NCI-H1048 (cell line): ENCODE results near the gene GPBP1L1.
"Not testable (repeated sequence)": the region's sequence is repeated elsewhere in the genome, so short reads cannot be mapped to it uniquely, and the experiment has no call there.

ENCODE experiments used
- DNase-seq: peaks from one replicate; lab custom pipeline; 2025; lab: John Stamatoyannopoulos, UW

The GPBP1L1 gene

DNA sequence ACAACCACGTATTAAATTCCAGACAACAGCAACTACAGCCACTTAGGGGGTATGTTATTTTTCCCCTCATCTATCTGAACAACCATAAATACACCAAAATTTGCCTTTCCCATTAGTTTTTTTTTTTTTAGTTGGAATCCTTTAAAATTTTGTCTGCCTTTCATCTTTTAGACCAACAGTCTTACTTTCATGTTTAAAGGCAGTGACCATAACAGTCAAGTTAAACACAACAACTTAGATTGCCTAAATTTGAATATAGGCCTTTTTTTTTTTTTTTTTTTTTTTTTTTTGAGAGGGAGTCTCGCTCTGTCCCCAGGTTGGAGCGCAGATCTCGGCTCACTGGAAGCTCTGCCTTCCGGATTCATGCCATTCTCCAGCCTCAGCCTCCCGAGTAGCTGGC, 3.4 kb downstream of the GPBP1L1 start:
- no peak for DNase-seq

- no peak for DNase-seq
Observed at GRCh38 chr1:45679123-45679522, 7.2 kb downstream of the GPBP1L1 start.

GRCh38 chr1:45678489-45678888, 7.8 kb downstream of the GPBP1L1 start:
- DNase-seq: no peak

DNA sequence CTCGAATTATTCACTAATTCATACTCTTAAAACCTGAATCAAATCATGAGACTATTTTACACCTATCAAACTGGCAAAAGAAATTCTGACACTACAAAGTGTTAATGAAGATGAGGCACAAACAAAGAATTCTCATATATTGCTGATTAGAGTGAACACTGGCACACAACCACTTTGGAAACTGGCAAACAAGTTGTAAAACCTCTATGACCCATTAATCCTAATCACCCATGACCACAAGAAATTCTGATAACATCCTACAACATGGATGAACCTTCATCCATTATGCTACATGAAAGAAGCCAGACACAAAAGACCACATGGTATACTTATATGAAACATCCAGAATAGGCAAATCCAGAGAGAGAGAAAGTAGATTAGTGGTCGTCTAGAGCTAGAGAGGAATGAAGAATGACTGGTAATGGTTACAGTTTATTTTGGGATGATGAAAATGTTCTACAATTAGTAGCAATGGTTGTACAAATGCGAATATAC, 8.5 kb downstream of the GPBP1L1 start:
- DNase-seq: no peak

DNA sequence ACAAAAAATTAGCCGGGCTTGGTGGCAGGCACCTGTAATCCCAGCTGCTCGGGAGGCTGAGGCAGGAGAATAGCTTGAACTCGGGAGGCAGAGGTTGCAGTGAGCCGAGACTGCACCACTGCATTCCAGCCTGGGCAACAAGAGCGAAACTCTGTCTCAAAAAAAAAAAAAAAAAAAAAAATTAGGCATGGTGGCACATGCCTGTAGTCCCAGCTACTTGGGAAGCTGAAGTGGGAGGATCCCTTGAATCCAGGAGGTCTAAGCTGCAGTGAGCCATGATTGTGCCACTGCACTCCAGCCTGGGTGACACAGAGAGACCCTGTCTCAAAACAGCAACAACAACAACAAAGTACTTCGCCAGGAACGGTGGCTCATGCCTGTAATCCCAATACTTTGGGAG, 9.8 kb downstream of the GPBP1L1 start:
- DNase-seq: not testable (repeated sequence)

- no peak for DNase-seq
Observed at GRCh38 chr1:45674478-45674877, 11.9 kb downstream of the GPBP1L1 start.

GRCh38 chr1:45673956-45674355, 12.4 kb downstream of the GPBP1L1 start:
- DNase-seq: no peak

DNA sequence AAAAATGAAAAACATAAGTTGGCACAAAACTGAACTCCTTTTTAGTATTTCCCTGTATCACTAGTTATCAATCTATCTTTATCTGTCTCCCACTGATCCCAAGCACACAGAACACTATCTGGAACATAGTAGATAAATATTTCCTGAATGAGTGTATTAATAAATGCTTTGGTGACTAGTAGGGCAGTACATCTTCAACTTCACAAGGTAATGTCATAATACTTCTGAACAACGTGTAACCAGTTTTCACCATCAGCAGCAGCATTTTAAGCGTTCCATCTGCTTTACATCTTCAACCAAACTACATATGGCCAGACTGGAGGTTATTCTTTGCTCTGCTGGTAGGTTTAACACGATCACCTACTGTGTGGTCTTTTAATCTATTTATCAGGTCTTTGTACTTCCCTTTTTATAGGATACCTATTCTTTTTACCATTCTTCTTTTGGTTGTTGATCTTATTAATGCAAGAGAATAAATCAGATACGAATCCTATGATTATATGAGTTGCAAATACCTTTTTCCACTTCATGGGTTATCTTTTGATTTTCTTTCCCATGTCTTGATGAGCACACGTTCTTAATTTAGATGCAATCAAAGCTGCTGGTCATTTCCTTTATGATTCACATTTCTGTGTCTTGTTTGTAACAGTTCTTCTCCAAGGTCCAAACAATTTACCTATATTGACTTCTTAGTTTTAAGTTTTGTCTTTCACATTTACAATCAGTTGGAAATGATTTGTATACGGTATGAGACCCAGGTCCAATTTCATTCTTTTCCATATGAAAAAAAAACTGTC, 16.3 kb downstream of the GPBP1L1 start:
- DNase-seq: no peak

GRCh38 chr1:45669379-45669778, 17.0 kb downstream of the GPBP1L1 start:
- no peak for DNase-seq

GRCh38 chr1:45668526-45668925, 17.8 kb downstream of the GPBP1L1 start:
- DNase-seq: no peak

DNA sequence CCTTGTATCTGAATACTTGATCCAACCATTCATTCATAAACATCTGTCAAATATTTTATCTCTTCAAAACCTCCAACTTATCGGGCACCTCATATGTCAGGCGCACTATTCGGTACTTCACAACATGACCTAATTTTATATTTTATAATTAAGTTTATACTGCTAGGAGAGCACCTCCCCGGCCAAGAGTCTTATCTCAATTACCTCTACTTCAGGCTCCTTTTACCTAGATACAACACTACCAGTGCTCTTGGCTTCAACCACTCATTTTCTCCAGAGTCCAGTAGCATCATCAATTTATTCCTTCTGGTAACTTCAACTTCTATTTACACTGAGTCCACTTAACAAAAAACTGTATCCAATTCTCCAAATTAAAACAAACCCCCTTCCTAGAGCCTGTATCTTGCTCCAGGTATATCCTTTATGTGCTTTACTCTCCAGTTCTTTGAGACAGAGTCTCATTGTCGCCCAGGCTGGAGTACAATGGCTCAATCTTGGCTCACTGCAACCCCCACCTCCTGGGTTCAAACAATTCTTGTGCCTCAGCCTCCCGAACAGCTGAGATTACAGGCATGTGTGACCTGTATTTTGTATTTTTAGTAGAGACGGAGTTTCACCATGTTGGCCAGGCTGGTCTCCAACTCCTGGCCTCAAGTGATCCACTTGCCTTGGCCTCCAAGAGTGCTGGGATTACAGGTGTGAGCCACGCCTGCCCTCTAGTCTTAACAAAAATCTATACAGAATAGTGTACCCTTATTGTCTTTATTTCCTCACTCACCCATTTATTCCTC, 18.8 kb downstream of the GPBP1L1 start:
- DNase-seq: no peak

DNA sequence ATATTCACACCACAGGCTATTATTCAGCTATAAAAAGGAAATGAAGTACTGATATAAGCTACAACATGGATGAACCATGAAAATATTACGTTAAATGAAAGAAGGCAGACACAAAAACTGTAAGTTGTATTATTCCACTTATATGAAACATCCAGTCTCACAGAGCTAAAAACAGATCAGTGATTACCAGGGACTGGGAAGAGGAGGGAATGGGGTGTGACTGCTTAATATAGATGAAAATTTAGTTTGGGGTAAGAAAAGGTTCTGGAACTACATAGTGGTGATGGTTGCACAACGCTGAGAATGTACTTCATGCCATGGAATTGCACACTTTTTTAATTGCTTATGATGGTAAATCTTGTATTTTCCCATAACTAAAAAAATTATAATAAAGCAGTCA, 19.5 kb downstream of the GPBP1L1 start:
- DNase-seq: no peak

DNA sequence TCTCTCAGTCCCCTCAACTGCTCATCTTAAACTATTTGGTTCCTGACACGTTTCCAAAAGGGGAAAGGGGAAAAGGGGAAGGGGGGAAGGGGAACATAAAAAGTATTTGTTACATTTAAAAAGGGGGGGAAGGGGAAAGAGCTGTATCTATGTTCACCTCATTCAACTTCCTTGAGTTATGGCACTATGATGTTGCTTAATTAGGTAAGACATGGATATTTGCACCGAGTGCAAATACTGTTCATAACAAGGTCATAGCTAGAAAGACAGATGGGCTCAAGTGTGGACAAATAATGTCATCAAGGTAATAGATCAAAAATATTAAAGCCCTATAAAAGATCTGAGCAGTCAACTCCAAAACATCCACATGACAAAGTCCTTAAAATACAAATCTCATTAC, 26.0 kb downstream of the GPBP1L1 start:
- no peak for DNase-seq

GRCh38 chr1:45659222-45659621, 27.1 kb downstream of the GPBP1L1 start:
- DNase-seq: no peak

GRCh38 chr1:45658171-45658570, 28.2 kb downstream of the GPBP1L1 start:
- no peak for DNase-seq

GRCh38 chr1:45656573-45657226, 29.6 kb downstream of the GPBP1L1 start:
- no peak for DNase-seq

DNA sequence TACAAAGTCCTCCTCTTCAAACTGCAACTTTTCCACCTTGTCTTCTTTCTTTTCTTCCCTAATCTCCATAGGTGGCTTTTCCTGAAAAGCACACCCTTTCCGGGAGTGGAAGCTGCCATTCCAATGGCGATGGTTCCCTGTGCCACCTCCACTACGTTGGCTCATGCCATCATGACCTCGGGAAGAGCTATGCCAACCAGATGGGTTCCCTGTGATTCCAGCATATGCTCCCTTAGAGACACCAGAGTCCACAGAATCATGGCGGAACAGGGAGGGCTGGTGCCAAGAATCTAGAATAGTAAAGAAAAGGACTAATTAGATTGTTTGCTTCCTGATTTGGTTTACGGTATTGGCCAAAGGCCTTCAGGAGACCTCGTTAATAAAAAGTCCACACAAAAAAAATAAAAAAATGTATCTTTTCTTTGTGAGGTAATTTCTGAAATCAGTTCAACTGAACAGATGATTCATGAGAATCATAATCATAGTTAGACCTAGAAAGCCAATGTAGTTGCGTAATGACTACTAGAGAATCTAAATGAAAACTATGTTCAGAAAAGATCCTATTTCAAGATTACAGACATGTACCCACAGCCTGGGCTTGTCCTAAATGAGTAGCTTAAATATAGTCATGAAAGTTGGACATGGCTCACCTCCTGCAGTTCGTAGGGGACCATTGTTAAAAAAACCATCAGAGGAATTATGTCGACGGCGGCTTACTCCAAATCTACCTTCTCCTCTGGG, 31.6 kb downstream of the GPBP1L1 start:
- DNase-seq: no peak

DNA sequence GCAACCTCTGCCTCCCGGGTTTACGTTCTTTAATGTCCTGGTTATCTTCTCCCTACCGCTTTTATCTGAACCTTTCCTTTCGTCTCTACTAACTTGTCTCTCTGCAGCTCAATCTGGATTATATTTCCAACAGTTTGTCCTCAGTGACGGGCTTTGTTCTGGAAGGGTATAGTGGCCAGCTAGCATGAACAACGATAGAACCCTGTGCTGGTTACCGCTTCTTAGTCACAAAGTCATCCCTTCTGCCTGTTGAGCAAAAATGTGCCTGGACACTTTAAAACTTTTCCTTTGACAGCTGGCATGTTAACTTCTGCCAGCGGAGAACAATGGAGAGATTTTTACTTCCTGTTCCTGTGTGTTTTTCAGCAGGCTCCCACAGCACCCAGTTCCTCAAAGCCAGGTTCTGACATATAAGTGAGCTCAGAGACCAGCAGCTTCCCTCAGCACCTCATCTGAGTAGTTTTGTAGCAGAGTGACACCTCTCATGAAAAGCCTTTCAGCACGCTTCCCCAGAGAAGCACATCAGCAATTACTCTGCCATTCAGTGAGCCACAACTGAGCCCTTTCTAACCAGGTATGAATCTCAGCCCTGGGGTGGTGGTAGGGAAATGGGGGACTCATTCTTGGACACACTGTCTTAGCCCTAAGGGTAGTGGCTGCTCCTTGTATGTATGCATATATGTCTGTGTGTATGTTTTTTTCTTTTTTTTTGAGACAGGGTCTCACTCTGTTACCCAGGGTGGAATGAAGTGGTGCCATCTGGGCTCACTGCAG, 38.9 kb downstream of the GPBP1L1 start:
- DNase-seq: no peak

- DNase-seq: no peak
Observed at GRCh38 chr1:45644661-45645060, 41.7 kb downstream of the GPBP1L1 start.

DNA sequence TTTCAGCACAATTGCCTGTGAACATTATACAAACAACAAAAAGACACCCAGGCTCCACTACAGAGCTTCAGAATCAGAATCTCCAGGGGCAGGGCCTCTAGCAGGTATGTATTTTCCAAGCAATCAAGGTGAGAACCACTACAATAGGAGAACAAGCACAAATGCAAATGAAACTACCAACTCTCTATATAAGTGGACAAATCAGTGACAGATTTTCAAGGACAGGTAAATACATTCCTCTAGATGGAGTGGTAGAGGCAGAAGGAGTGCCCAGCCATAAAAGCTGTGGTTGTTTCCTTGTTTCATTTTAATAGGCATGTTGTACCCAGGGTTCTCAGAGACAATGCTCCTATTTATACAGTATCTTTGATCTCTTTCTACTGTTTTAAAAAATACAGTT, 42.4 kb downstream of the GPBP1L1 start:
- DNase-seq: no peak

DNA sequence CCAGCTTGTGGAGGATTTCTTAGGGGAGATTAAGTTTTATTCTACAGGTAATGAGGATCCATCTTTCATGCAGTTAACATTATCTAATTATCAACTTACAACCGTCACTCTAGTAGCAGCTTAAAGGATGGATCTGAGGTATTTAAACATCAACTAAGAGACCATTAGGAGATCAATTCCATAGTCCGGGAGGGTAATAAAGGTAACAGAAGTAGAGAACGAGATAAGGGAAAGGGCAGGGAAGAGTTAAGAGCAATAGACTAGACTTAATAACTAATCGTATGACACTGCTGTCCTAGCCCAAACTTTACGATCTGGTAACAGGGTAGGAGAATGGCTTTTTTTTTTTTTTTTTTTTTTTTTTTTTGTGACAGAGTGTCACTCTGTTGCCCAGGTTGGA, 43.0 kb downstream of the GPBP1L1 start:
- DNase-seq: no peak
